Measurements from ENCODE around the gene MLLT6.

GRCh38 chr17:38739305-38739704, 34.2 kb downstream of the MLLT6 start:
- TF ChIP-seq RFX5 (IDR thresholded peaks at IDR 0.05; ENCODE audit: low read depth, low read length) (no peak), REST (IDR thresholded peaks at IDR 0.05; ENCODE audit: low read depth, low read length) (no peak), CTCF (IDR thresholded peaks at IDR 0.05 in 2 of 3, conservative IDR thresholded peaks at IDR 0.05 in 1 of 3; ENCODE audit: control insufficient read depth in 2 of 3, extremely low read depth in 1 of 3, insufficient read depth in 1 of 3, low read depth in 3 of 3, low read length in 3 of 3) (no peak), MXI1 (IDR thresholded peaks at IDR 0.05; ENCODE audit: low read depth, low read length) (no peak), ASH2L (IDR thresholded peaks at IDR 0.05; ENCODE audit: borderline replicate concordance, low read depth) (no peak), TBL1XR1 (IDR thresholded peaks at IDR 0.05; ENCODE audit: low read depth, low read length) (no peak), CBFB (IDR thresholded peaks at IDR 0.05; ENCODE audit: low read depth) (no peak), TARDBP (IDR thresholded peaks at IDR 0.05; ENCODE audit: borderline replicate concordance) (no peak)
